ENCODE results near the gene GSK3B. TPM values are rescaled to one million over a fixed set of nuclear protein-coding genes. Genes with fewer than 3 reads are reported as not detected.

Gene GSK3B
- total RNA-seq, 1 donor: 94.1 TPM

- TF ChIP-seq CTCF (IDR thresholded peaks at IDR 0.05; ENCODE audit: insufficient read depth, low read depth, low read length): no peak
- no peak for DNase-seq (ENCODE audit: low read depth)
- no peak overlapping the region for H3K4me3 ChIP-seq (ENCODE audit: low read depth, low read length)
Measured at GRCh38 chr3:120101624-120102023, 7.4 kb upstream of the GSK3B start.

GRCh38 chr3:120100711-120101110 lies 6.5 kb upstream of the GSK3B start:
- TF ChIP-seq CTCF (IDR thresholded peaks at IDR 0.05; ENCODE audit: insufficient read depth, low read depth, low read length): no peak
- no peak overlapping the region for H3K4me3 ChIP-seq (ENCODE audit: low read depth, low read length)
- DNase-seq (ENCODE audit: low read depth): no peak

- H3K4me3 ChIP-seq (ENCODE audit: low read depth, low read length): no peak overlapping the region
- no peak for TF ChIP-seq CTCF (IDR thresholded peaks at IDR 0.05; ENCODE audit: insufficient read depth, low read depth, low read length)
- no peak for DNase-seq (ENCODE audit: low read depth)
Measured at GRCh38 chr3:120098710-120099109, 4.5 kb upstream of the GSK3B start.

- no peak for DNase-seq (ENCODE audit: low read depth)
- no peak for TF ChIP-seq CTCF (IDR thresholded peaks at IDR 0.05; ENCODE audit: insufficient read depth, low read depth, low read length)
- peak overlapping the region; percentile 90 for H3K4me3 ChIP-seq (ENCODE audit: low read depth, low read length)
Measured at GRCh38 chr3:120095979-120096426, 1.8 kb upstream of the GSK3B start.

GRCh38 chr3:120095226-120095978 lies 1.2 kb upstream of the GSK3B start:
- TF ChIP-seq CTCF (IDR thresholded peaks at IDR 0.05; ENCODE audit: insufficient read depth, low read depth, low read length): no peak
- peak; percentile 91 for DNase-seq (ENCODE audit: low read depth)
- H3K4me3 ChIP-seq (ENCODE audit: low read depth, low read length): peak overlapping the region; percentile 90

GRCh38 chr3:120094776-120095225 lies 554 bp upstream of the GSK3B start:
- DNase-seq (ENCODE audit: low read depth): peak; percentile 100
- no peak for TF ChIP-seq CTCF (IDR thresholded peaks at IDR 0.05; ENCODE audit: insufficient read depth, low read depth, low read length)
- peak overlapping the region; percentile 90 for H3K4me3 ChIP-seq (ENCODE audit: low read depth, low read length)

Measured in fibroblast of villous mesenchyme (primary cell).